Right cardiac atrium (tissue), 5 donors: ENCODE data around the gene MAN1A1. TPM values are rescaled to one million over a fixed set of nuclear protein-coding genes. Genes with fewer than 3 reads are reported as not detected.
A peak's percentile ranks its signal among the peaks of the same experiment; 100 is the strongest.

Experiments
- ATAC-seq, 2 donors: fragments of 200-7000 bp; cut with Tn5 transposase; one replicate each; pipeline versions ENCODE4 v1.8.0 to v1.9.1; 2020; ENCODE audit warnings: moderate library complexity in 2 of 2, mild to moderate bottlenecking in 1 of 2
- DNase-seq, 3 donors: peaks; one replicate each; pipeline ENCODE4 v3.0.0-alpha.2; 2020
- H3K27ac ChIP-seq: one replicate; pipeline ENCODE4 v1.5.1; 2013; ENCODE audit warnings: mild to moderate bottlenecking, low read length, control low read depth, moderate library complexity
- H3K27me3 ChIP-seq: one replicate; pipeline ENCODE4 v1.6.1; 2013; ENCODE audit not compliant: control insufficient read depth, insufficient read depth
- H3K4me1 ChIP-seq: one replicate; pipeline ENCODE4 v1.6.1; 2013; ENCODE audit warnings: low read length; ENCODE audit not compliant: control insufficient read depth, insufficient read depth
- H3K4me3 ChIP-seq: one replicate; pipeline ENCODE4 v1.5.1; 2013; ENCODE audit warnings: low read length, control low read depth
- H3K9me3 ChIP-seq: one replicate; pipeline ENCODE4 v1.6.1; 2013; ENCODE audit warnings: low read length; ENCODE audit not compliant: control insufficient read depth
- WGBS: extraction: QIAGEN DNeasy Blood & Tissue Kit; methylation state at CpG from one replicate; pipeline ENCODE4 v1.1.7; 2013; 5-methylcytosine and 5-hydroxymethylcytosine counted together
- intact Hi-C, 4 donors: fragments of 100-400 bp; cut with DNase I; formaldehyde crosslinking; loops; one replicate each; pipeline versions ENCODE4 v1.11.0 to v1.14.0; 2022 to 2023
- polyA plus RNA-seq: library from polyadenylated mRNA; stranded (reverse); fragments of 200-250 nt; gene quantifications from one replicate; pipeline ENCODE4 v1.2.3, GENCODE V29; 2013
- total RNA-seq, 4 donors: library from RNA; stranded (reverse); fragmentation: NEBNext Ultra II Directional; extraction: Animal tissue kit (Norgen Biotek cat#: 25700); gene quantifications; one replicate each; pipeline ENCODE4 v1.2.1, GENCODE V29; 2021
- donor health status: healthy with polysubstance abuse.
- donor health status: DM: no; HTN: yes; CAD: no.
- donor health status: DM: no; HTN: no; CAD: no.
- donor health status: DM: no; HTN: yes; CAD: no; lungs with severe emphysema.
- donor health status: DM: yes; HTN: yes; CAD: no.

MAN1A1 gene
- total and polyA plus RNA-seq, 5 donors, result 11.6 to 29.7 (median 20.3) TPM

DNA sequence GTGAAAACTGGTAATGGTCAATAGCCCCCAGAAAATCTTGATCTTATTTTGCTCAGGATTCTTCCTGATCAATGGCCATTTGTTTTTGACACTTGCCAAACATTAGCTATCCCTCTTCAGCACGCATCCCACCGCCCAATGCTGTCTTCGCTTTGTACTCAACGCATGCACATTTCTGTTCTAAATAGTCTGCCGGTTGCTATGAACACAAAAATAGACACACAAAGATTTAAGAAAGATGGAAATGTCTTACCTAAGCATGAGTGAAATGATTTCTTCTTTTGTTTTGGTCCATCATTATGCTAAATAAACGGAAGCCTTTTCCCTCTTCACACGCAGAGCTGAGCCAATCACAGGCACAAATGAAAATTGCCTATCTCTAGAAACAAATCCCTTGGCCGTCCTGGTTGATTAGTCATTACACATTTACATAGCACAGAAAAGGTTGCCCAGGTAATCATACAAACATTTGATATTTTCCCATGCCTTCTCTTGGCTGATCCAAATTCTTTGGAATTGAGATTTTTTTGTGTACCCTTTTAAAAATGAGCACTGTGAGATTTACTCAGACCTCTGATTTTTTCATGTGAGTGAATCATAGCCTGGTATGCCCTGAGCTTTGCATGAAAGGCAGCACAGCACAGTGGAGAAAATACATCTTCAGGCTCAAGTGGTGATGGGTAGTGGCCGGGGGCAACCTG is 200.6 kb downstream of the MAN1A1 start:
- 58% methylated on average over 9 of the region's 9 CpGs for WGBS
- no peak for DNase-seq
- no peak for ATAC-seq
- no peak overlapping the region for H3K4me3 ChIP-seq
- peaks cover 11% of the 10 kb centered on the region for H3K4me1 ChIP-seq
- no peak overlapping the region for H3K27ac ChIP-seq
- no peaks in the 10 kb centered on the region for H3K9me3 ChIP-seq
- intact Hi-C loops, result no loop called here
- no peaks in the 10 kb centered on the region for H3K27me3 ChIP-seq

GRCh38 chr6:119148098-119148824 is 201.3 kb downstream of the MAN1A1 start:
- no peak overlapping the region for H3K4me3 ChIP-seq

DNA sequence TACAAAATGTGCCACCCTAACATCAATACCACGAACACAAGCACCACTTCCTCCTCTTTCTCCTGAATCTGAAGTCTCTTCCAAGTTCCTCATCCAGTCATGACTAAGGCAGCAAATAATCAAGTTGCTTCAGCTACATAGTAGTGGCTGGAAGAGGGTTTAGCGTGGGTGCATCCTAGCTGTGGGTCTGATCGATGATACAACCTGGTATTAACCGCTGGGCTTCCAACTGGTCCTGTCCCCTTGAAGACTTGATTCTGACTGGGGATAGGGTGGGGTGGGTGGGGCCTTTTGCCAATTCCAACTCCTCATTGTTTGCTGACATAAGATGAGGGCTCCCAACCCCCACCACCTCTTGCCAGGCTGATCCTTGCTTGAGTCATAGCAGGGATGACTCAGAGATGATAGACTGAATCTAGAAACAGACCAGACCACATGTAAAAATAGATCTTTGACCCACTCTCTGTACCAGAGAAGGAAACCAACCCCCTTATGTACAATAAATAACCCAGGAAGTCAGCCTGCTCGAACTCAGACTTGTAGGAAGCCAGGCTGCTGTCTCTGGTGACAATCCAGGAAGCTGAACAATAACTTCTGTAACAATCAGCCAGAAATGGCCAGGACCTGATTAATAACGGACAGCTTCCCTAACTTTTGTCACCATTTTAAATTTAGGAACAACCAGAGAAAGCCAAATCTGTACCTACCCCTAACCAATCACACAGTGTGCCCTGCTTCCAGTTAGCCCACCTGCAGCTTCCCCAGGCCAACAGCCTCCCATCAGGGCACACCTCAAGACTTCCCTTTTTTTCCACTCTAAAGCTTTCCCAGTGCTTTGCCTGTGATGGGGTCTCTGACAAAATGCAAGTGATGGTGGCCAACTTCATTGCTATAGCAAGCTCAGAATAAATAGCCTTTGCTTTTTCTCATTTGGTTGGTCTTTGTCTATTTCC is 202.2 kb downstream of the MAN1A1 start:
- H3K9me3 ChIP-seq, result no peaks in the 10 kb centered on the region
- H3K27ac ChIP-seq, result no peak overlapping the region
- no peaks in the 10 kb centered on the region for H3K27me3 ChIP-seq
- no peak overlapping the region for H3K4me3 ChIP-seq
- peaks cover 11% of the 10 kb centered on the region for H3K4me1 ChIP-seq
- peak in 2 of 3 donors; percentile 54 to 69 for DNase-seq
- 55% methylated on average over 6 of the region's 6 CpGs for WGBS
- peak; percentile 77 to 95 for ATAC-seq
- intact Hi-C loops, result no loop called here

More at GRCh38 chr6:119148098-119148824, 201.3 kb downstream of the MAN1A1 start:
- no peaks in the 10 kb centered on the region for H3K27me3 ChIP-seq
- no peaks in the 10 kb centered on the region for H3K9me3 ChIP-seq
- WGBS, result 40% methylated on average over 5 of the region's 5 CpGs
- H3K4me1 ChIP-seq, result peaks cover 11% of the 10 kb centered on the region
- DNase-seq, result peak; percentile 23 to 57 (median 46)
- intact Hi-C loops, result no loop called here
- peak; percentile 74 to 76 for ATAC-seq
- H3K27ac ChIP-seq, result no peak overlapping the region

DNA sequence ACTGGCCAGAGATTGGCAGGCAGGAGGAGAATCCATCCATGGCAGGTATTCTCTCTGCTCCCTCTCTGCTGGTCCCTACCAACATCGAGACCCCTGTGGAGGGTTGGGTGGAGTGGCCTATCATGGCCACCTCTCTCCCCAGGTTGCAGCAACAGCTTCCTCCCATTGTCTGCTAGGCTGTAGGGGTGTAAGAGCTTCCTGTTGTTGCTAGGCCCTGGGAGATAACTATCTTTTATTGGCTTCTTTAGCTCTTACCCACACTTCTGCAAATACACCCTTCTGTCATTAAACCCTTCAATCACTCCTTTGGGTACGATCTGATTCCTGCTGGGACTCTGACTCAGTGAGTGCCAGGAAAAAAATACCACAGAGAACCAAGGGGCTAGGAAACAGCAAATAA is 204.4 kb downstream of the MAN1A1 start:
- no peak for ATAC-seq
- H3K27me3 ChIP-seq, result no peaks in the 10 kb centered on the region
- DNase-seq, result no peak
- no peaks in the 10 kb centered on the region for H3K9me3 ChIP-seq
- intact Hi-C loops, result no loop called here
- H3K27ac ChIP-seq, result no peak overlapping the region
- peaks cover 11% of the 10 kb centered on the region for H3K4me1 ChIP-seq
- WGBS, result 40% methylated on average over 2 of the region's 2 CpGs
- H3K4me3 ChIP-seq, result no peak overlapping the region

DNA sequence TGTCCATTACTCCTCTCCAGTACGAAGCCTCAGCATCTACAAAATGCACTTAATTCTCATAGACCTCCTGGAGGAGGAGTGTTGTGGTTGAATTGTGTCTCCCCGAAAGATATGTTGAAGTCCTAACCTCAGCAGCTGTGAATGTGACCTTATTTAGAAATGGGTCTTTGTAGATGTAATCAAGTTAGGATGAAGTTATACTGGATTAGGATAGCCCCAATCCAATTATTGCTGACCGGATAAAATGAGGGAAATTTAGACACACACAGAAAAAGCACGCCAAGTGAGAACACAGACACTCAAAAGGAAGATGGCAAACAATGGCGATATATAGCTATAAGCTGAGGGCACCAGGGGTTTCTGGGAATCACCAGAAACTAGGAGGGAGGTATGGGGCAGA is 206.9 kb downstream of the MAN1A1 start:
- Histone ChIP-seq H3K4me1 (peaks cover 4% of the 10 kb centered on the region), H3K4me3 (no peak overlapping the region), H3K9me3 (no peaks in the 10 kb centered on the region), H3K27me3 (no peaks in the 10 kb centered on the region), H3K27ac (no peak overlapping the region)
- intact Hi-C loops, result no loop called here
- DNase-seq (no peak), ATAC-seq (no peak)
- WGBS, result 94% methylated on average over 5 of the region's 5 CpGs

DNA sequence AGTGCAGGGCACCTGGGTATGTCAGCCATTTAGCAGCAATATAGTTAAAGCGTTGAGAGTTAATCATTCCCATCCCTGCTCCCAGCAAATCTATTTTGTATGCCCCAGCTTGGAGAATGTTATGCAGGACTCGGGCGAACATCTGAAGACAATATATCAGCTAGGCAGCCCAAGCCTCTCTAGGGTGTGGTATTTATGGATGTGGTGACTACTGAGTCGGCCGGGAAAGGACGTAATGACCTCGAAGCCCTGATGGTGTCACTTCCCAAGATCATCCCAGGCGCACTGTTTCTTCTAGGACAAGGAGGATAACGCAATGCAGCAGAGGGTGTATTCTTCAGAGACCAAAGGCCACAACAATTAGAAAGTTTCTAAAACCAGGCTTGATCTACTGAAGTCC is 207.5 kb downstream of the MAN1A1 start:
- Histone ChIP-seq H3K27me3 (no peaks in the 10 kb centered on the region), H3K27ac (no peak overlapping the region), H3K4me1 (peaks cover 5% of the 10 kb centered on the region), H3K4me3 (no peak overlapping the region), H3K9me3 (no peaks in the 10 kb centered on the region)
- no peak for ATAC-seq
- no peak for DNase-seq
- WGBS, result 83% methylated on average over 9 of the region's 9 CpGs
- intact Hi-C loops, result no loop called here

- Histone ChIP-seq H3K4me3 (no peak overlapping the region), H3K27me3 (no peaks in the 10 kb centered on the region), H3K4me1 (peaks cover 5% of the 10 kb centered on the region), H3K27ac (no peak overlapping the region), H3K9me3 (no peaks in the 10 kb centered on the region)
- whole genome bisulfite sequencing, result 65% methylated on average over 12 of the region's 12 CpGs
- intact Hi-C loops, result no loop called here
- no peak for DNase-seq
- no peak for ATAC-seq
Measured at GRCh38 chr6:119140196-119141140, 209.1 kb downstream of the MAN1A1 start.

DNA sequence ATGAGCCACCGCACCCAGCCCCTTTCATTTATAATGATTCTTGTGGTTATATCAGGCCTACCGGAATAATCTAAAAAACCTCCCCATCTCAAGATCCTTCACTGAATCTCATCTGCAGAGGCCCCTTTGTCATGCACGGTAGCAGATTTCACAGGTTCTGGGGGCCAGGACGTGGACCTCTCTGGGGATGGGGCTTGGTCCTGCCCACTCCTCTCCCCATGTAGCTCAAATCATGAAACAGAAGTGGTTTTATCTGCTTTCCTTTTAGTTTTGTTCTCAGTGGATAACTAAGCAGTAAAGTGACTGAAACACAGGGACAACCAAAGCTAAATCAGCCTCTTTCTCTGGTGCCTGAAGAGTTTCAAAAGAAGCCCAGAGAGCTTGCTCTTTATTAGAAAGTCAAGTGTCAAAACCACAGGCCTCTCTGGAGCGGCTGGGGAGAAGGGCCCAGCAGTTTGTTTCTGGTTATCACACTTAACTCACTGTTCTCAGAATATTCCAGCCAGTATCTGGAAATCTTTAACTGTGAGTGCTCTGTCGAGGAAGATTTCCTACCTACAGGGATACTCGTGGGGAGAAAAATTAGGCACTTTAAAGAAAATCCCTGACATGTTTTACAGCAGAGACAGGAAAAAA is 210.5 kb downstream of the MAN1A1 start:
- no peak for ATAC-seq
- no peak overlapping the region for H3K27ac ChIP-seq
- 69% methylated on average over 7 of the region's 7 CpGs for WGBS

GRCh38 chr6:119137194-119138072 is 212.1 kb downstream of the MAN1A1 start:
- 66% methylated on average over 5 of the region's 5 CpGs for WGBS
- H3K4me1 ChIP-seq, result peaks cover 1% of the 10 kb centered on the region
- H3K27me3 ChIP-seq, result no peaks in the 10 kb centered on the region
- ATAC-seq (peak; percentile 48 to 51), DNase-seq (peak in 1 of 3 donors; percentile 26)
- H3K9me3 ChIP-seq, result no peaks in the 10 kb centered on the region
- H3K27ac ChIP-seq, result no peak overlapping the region
- H3K4me3 ChIP-seq, result no peak overlapping the region
- intact Hi-C loops, result no loop called here

More for the DNA sequence above, 210.5 kb downstream of the MAN1A1 start:
- H3K9me3 ChIP-seq, result no peaks in the 10 kb centered on the region
- peaks cover 1% of the 10 kb centered on the region for H3K4me1 ChIP-seq
- no peak overlapping the region for H3K4me3 ChIP-seq
- intact Hi-C loops, result no loop called here
- H3K27me3 ChIP-seq, result no peaks in the 10 kb centered on the region
- DNase-seq, result no peak
